HG03460 (cell line): ENCODE data around the gene FAM156B.
"Not testable (repeated sequence)": the region's sequence is repeated elsewhere in the genome, so short reads cannot be mapped to it uniquely, and the experiment has no call there.

Source experiments
- ATAC-seq: cut with Tn5 transposase; IDR thresholded peaks from one replicate; pipeline ENCODE4 v1.9.1; 2021; ENCODE audit not compliant: unreplicated experiment

FAM156B gene

DNA sequence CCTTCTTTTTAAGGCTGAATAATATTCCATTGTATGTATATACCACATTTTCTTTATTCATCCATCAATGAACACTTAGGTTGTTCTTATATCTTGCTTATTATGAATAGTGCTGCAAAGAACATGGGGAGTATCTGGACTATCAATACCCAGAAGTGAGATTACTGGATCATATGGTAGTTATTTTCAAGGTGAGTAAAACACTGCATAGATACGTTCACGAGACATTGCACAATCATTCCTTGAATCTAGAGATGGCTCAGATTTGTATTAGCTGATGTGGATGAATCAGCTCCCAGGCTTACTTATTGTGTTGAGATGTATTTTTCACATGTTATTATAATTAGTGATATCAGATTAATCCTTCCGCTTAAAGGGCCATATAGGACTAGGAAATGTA lies 17.6 kb downstream of the FAM156B start:
- not testable (repeated sequence) for ATAC-seq

DNA sequence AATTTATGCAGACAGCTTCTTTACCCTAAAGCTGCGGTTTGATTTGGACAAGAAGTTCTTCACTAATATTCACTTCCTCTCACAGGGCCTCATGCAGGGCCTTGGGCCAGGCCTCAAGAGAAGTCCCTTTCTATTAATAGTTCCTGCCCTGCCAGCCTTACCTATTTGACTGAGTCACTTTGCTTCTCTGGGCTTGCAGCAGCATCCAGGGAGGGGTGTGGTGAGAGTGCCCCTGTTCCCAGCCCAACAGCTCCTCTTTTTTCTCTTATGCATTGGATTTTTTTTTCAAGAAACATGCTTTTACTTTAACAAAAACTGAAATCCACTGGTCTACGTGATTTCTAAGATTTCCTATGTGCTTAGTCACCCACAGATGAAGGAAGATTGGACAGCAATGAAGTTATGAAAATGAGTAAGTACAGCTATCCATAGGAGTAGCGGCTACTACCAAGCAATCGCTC lies 26.7 kb downstream of the FAM156B start:
- peak; percentile 40 for ATAC-seq

DNA sequence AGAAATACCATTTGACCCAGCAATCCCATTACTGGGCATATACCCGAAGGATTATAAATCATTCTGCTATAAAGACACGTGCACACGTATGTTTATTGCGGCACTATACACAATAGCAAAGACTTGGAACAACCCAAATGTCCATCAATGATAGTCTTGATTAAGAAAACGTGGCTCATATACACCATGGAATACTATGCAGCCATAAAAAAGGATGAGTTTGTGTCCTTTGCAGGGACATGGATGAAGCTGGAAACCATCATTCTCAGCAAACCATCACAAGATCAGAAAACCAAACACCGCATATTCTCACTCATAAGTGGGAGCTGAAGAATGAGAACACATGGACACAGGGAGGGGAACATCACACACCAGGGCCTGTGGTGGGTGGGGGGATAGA lies 33.1 kb downstream of the FAM156B start:
- ATAC-seq, result not testable (repeated sequence)

DNA sequence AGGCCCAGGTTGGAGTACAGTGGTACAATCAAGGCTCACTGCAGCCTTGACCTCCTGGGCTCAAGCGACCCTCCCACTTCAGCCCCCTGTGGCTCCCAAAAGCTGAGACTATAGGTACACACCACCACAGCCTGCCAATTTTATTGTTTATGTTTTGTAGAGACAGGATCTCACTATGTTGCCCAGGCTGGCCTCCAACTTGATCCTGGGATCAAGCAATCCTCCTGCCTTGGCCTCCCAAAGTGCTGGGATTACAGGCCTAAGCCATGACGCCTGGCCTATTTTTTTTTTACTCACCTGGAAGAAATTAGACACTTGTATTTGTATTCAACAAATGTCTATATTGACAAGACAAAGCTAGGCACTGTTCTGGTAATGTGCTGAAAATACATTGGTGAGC lies 36.1 kb downstream of the FAM156B start:
- no peak for ATAC-seq

DNA sequence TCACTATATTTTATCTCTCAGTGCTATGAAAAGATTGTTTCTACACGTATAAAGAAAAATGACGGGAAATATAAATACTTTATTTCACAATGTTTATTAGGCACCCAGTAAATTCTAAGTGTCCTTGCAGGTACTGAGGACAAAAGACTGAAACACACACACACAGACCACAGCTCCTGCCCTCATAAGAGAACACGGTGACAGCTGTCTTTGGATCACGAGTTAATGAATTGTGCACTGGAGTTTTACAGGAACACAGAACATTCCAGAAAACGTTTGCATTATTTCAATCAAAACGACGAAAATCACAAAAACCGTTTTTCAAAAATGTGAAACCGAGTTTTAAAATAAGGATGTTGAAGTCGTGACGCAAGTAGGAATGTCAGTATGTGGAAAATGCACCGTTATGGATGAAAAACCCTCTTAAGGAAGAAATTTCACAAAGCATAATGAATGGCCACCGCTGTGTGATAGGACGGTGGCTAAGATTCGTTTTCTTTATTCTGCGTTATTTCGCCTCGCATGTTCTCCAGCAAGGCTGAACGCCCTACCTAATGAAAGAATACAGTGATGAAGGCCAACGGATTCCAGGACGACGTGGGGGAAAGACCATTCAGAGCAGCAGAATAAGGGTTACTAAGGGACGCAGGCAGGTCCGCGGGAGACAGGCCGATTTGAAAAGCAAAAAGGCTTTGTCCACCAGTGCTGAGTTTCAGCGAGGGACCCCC lies 37.0 kb downstream of the FAM156B start:
- ATAC-seq, result peak; percentile 25

DNA sequence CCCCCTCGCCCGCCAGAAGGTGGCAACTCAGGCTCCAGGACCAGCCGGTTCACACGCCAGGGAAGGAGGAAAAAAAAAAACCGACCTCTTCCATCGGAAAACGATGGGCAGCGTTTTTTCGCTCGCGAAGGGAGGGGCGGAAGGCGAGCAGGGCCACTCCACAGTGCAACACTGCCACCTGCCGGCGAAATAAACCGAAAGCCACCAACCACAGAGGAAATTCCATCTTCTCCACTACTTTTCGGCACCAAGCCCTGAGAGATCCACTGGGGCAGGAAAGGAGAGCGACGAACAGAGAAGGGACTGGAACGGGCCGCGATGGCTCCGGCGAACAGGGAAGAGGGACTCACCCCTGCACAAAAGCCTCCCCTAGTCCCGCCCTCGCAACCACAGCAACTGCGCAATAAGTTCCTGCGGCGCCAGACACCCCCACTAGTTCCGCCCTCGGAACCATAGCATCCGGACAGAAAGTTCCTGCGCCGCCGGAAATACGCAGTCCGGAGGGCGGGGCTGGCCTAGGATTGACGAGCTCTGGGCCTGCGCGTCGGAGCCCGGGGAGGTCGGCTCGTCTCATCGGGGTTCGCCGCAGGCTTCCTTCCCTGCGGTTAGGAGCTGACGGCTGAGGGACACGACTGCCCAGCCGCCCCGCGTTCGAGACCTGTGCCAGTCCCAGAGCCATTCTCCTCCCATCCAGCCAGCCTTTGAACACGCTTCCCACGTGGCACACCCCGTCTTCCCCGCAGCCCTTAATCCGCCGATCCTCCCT lies 37.8 kb downstream of the FAM156B start:
- peak; percentile 88 for ATAC-seq

DNA sequence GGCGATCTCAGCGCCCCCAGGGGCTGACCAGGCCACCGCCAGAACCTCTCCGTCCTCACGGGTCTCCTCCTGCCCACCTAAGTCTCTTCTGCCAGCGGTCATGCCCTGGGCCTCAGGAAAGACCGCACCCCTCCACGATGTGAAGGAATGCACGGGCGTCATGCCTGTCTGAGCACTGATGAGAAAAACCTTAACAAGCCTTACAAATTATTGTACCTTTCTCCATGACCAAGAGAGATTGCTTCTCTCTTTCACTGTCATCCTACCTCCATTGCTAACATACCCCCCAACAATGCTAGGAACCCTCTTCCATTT lies 38.3 kb downstream of the FAM156B start:
- ATAC-seq, result peak; percentile 5

DNA sequence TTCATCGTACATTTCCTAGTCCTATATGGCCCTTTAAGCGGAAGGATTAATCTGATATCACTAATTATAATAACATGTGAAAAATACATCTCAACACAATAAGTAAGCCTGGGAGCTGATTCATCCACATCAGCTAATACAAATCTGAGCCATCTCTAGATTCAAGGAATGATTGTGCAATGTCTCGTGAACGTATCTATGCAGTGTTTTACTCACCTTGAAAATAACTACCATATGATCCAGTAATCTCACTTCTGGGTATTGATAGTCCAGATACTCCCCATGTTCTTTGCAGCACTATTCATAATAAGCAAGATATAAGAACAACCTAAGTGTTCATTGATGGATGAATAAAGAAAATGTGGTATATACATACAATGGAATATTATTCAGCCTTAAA lies 43.6 kb downstream of the FAM156B start:
- ATAC-seq, result not testable (repeated sequence)

DNA sequence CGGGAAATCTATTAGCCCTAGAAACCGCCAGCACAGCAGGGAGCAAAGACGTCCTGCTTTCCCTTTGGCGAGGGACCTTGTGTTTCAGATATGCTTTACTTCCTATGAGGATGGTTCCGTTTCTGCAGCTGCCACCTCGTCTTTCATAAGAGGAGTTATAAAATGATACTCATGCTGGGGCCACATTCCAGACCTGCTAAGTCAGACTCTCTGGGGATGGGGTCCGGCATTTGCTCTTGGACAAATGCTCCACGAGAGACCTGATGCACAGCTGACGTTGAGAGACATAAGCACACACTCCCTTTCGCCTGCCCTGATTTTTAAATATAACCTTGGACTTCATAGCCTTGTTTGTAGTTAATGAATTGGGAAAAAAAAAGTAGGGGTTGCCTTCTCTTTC lies 44.6 kb downstream of the FAM156B start:
- not testable (repeated sequence) for ATAC-seq

DNA sequence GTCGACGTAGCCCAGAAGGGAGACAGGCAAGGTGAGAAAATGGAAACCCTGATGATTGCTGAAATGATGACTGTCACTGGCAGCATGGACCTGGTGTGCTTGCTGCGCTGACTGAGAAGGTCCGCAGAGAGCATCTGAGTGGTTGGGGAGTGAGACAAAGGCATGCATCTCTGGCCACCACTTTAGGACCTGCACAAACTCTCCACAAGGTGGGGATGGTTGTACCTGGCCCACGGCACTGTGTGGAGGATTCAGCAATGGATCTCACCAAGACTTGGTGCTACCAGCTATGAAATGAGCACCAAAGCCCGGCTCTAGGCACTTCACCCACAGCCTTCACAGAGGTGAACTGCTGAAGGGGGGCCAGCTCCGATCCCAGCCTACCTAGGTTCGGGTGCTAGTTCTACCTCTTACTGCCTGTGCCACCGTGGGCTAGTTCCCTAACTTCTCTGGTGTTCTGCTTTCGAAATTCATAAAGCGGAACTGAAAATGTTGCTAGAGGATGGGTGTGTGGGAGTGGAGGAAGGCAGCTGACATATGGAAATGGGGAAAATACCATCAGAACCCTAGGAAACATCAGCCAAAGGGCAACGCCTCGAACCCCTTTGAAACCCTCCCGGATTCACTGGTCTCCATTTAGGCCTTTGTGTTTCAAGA lies 48.8 kb downstream of the FAM156B start:
- not testable (repeated sequence) for ATAC-seq

DNA sequence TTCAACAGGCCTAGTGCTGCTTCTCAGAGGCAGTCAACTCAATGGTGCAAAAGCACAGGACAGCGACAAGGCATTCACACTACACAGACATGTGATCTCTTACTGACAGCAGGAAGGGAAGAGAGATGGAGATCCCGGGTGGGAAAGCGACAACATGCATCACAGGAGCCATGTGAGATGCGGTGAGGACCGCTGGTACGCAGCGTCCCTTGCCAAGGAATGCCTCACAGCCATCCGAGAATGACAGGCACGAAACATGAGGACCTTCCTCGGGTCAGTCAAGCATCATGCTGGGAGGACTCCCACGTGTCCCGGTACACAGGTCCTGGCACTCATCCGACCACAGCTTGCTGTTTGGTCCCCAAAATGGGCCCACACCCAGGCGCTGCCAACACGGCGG lies 50.4 kb downstream of the FAM156B start:
- not testable (repeated sequence) for ATAC-seq

DNA sequence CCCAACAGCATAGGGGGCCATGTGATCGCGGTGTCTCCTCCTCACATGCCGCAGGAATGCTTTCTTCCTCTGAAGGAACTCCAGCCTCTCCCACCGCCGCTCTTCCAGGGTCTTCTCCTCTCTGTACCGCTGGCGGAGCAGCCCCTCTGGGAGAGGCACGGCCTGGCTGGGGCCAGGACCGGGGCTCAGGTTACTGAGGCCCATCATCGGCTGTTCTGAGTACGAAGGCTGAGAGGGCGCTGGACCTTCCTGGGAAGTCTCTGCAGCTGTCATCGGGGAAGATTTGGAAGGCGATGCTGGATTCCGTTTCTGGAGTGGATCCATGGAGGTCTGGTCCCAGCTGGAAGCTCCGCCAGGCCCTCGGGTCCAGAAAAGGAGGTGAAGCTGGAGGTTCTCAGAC lies 51.1 kb downstream of the FAM156B start:
- not testable (repeated sequence) for ATAC-seq

DNA sequence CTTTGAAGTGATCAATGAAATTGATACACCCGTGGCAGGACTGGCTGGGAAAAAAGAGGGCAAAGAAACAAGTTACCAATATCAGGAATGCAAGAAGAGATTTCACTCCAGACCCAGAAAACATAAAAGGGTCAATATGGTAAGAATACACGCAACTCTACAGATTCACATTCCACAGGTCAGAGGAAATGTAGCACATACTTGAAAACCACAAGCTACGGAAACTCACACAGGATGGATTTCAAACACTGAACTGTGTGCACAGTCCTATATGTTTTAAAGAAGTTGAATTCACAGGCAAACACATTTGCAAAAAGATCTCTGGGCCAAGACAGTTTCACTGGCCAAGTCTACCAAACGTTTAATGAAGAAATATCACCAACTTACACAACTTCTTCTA lies 52.2 kb downstream of the FAM156B start:
- not testable (repeated sequence) for ATAC-seq

DNA sequence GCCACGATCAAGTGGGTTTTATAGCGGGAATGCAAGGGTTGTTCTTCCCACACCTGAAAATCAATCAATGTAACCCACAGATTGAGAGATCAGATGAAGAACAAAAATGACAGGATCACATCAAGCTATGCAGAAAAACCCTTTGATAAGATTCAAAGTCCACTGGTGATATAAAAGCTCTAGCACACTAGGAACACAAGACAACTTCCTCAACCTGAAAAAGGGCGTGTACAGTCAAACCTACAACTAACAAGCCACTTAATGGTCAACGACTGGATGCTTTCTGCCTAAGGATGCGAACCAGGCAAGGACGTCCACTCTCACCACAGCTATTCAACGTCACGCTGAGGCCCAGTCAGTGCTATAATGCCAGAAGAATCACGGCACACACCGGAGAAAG lies 52.8 kb downstream of the FAM156B start:
- not testable (repeated sequence) for ATAC-seq
